ENCODE data around the gene PDIA4.

Gene PDIA4

GRCh38 chr7:148978091-148978490 is 50.2 kb downstream of the PDIA4 start:
- in situ Hi-C loops (cut with HindIII; ENCODE audit: low sequenced_read_pairs), result no loop called here

- in situ Hi-C loops (cut with HindIII; ENCODE audit: low sequenced_read_pairs), result no loop called here
Observed at GRCh38 chr7:148975896-148976295, 52.4 kb downstream of the PDIA4 start.

- in situ Hi-C loops (cut with HindIII; ENCODE audit: low sequenced_read_pairs), result no loop called here
Observed at GRCh38 chr7:148973256-148973655, 55.0 kb downstream of the PDIA4 start.

GRCh38 chr7:148972375-148972774 is 55.9 kb downstream of the PDIA4 start:
- in situ Hi-C loops (cut with HindIII; ENCODE audit: low sequenced_read_pairs), result no loop called here

GRCh38 chr7:148967602-148968001 is 60.7 kb downstream of the PDIA4 start:
- in situ Hi-C loops (cut with HindIII; ENCODE audit: low sequenced_read_pairs), result loop anchor here (10.0 kb wide), 1 partner anchor 393 kb away; no protein-coding TSS in a partner anchor

- in situ Hi-C loops (cut with HindIII; ENCODE audit: low sequenced_read_pairs), result loop anchor here (10.0 kb wide), 1 partner anchor 392 kb away; no protein-coding TSS in a partner anchor
Observed at GRCh38 chr7:148967032-148967372, 61.3 kb downstream of the PDIA4 start.

- in situ Hi-C loops (cut with HindIII; ENCODE audit: low sequenced_read_pairs), result loop anchor here (10.0 kb wide), 1 partner anchor 390 kb away; no protein-coding TSS in a partner anchor
Observed at GRCh38 chr7:148964483-148965267, 63.6 kb downstream of the PDIA4 start.

GRCh38 chr7:148963583-148964482 is 64.5 kb downstream of the PDIA4 start:
- in situ Hi-C loops (cut with HindIII; ENCODE audit: low sequenced_read_pairs), result loop anchor here (10.0 kb wide), 1 partner anchor 389 kb away; no protein-coding TSS in a partner anchor

- in situ Hi-C loops (cut with HindIII; ENCODE audit: low sequenced_read_pairs), result loop anchor here (10.0 kb wide), 1 partner anchor 388 kb away; no protein-coding TSS in a partner anchor
Observed at GRCh38 chr7:148962823-148963582, 65.3 kb downstream of the PDIA4 start.

GRCh38 chr7:148962440-148962822 is 65.9 kb downstream of the PDIA4 start:
- in situ Hi-C loops (cut with HindIII; ENCODE audit: low sequenced_read_pairs), result loop anchor here (10.0 kb wide), 1 partner anchor 388 kb away; no protein-coding TSS in a partner anchor

- in situ Hi-C loops (cut with HindIII; ENCODE audit: low sequenced_read_pairs), result loop anchor here (10.0 kb wide), 1 partner anchor 385 kb away; no protein-coding TSS in a partner anchor
Observed at GRCh38 chr7:148959726-148960125, 68.6 kb downstream of the PDIA4 start.

- in situ Hi-C loops (cut with HindIII; ENCODE audit: low sequenced_read_pairs), result no loop called here
Observed at GRCh38 chr7:148958061-148958460, 70.2 kb downstream of the PDIA4 start.

GRCh38 chr7:148954766-148955165 is 73.5 kb downstream of the PDIA4 start:
- in situ Hi-C loops (cut with HindIII; ENCODE audit: low sequenced_read_pairs), result no loop called here

- in situ Hi-C loops (cut with HindIII; ENCODE audit: low sequenced_read_pairs), result no loop called here
Observed at GRCh38 chr7:148953676-148954075, 74.6 kb downstream of the PDIA4 start.
